Gastrocnemius medialis (tissue), 4 donors: Measurements from ENCODE around the gene RNF223. TPM values are rescaled to one million over a fixed set of nuclear protein-coding genes. Genes with fewer than 3 reads are reported as not detected.

ENCODE experiments used
- ATAC-seq, 2 donors: fragments of 150-250 bp; one replicate each; pipeline ENCODE4 v1.9.1; 2016
- DNase-seq, 2 donors: peaks; one replicate each; pipeline ENCODE4 v3.0.0-alpha.2; 2019
- H3K27ac ChIP-seq, 4 donors: fragments of 200-600 bp; sonication (generic); 1 replicate in 1 of 4; 2 replicates in 3 of 4; pipeline ENCODE4 v1.5.1; 2016 to 2018; ENCODE audit warnings: mild to moderate bottlenecking in 2 of 4, moderate library complexity in 1 of 4
- H3K27me3 ChIP-seq, 3 donors: fragments of 200-600 bp; sonication (generic) in 2 of 3; 1 replicate in 1 of 3; 2 replicates in 2 of 3; pipeline versions ENCODE4 v1.5.1 to v1.6.0; 2016 to 2019; ENCODE audit warnings: mild to moderate bottlenecking in 1 of 3, moderate library complexity in 1 of 3
- H3K36me3 ChIP-seq, 2 donors: fragments of 200-600 bp; sonication (generic) in 1 of 2; one replicate each; pipeline ENCODE4 v1.5.1; 2017 to 2018
- H3K4me1 ChIP-seq, 2 donors: fragments of 200-600 bp; sonication (generic) in 1 of 2; one replicate each; pipeline ENCODE4 v1.5.1; 2016 to 2017; ENCODE audit warnings: mild to moderate bottlenecking in 2 of 2
- H3K4me3 ChIP-seq, 4 donors: fragments of 200-600 bp; sonication (generic) in 3 of 4; 1 replicate in 1 of 4; 2 replicates in 3 of 4; pipeline ENCODE4 v1.5.1; 2016 to 2019; ENCODE audit warnings: mild to moderate bottlenecking in 2 of 4
- H3K9me3 ChIP-seq, 3 donors: fragments of 200-600 bp; sonication (generic) in 2 of 3; 1 replicate in 1 of 3; 2 replicates in 2 of 3; pipeline ENCODE4 v1.5.1; 2016 to 2019
- POLR2A ChIP-seq, 2 donors: fragments of 450-650 bp; IDR thresholded peaks; one replicate each; pipeline ENCODE4 v1.6.1; 2017; ENCODE audit warnings: antibody characterized with exemption in 2 of 2, mild to moderate bottlenecking in 2 of 2, moderate library complexity in 2 of 2
- in situ Hi-C, 4 donors: fragments of 200-750 bp; cut with MboI; loops; one replicate each; pipeline versions ENCODE4 v1.15.0 to v1.8.0; 2017; ENCODE audit warnings: low sequenced_read_pairs in 4 of 4
- intact Hi-C: fragments of 100-400 bp; cut with DNase I; formaldehyde crosslinking; loops from one replicate; pipeline ENCODE4 v1.15.1; 2023; ENCODE audit warnings: low total_unique reads
- total RNA-seq, 4 donors: library from RNA; depleted of rRNA; stranded (reverse); fragments of >200 nt; gene quantifications; one replicate each; pipeline versions ENCODE4 v1.1.0 to v1.2.3, GENCODE V29; 2016
- TF ChIP-seq, protein P1 (sequence below), 5 experiments: fragments of 450-650 bp in 3 of 5; fragments of 200-600 bp in 2 of 5; sonication (generic) in 2 of 5; IDR thresholded peaks in 4 of 5; conservative IDR thresholded peaks in 1 of 5; 1 replicate in 4 of 5; 2 replicates in 1 of 5; pipeline ENCODE4 v1.5.1; 2016 to 2019; ENCODE audit warnings: antibody characterized with exemption in 5 of 5, mild to moderate bottlenecking in 3 of 5, moderate library complexity in 3 of 5

RNF223 gene
- total RNA-seq, 4 donors from 2014 or later, result not detected

DNA sequence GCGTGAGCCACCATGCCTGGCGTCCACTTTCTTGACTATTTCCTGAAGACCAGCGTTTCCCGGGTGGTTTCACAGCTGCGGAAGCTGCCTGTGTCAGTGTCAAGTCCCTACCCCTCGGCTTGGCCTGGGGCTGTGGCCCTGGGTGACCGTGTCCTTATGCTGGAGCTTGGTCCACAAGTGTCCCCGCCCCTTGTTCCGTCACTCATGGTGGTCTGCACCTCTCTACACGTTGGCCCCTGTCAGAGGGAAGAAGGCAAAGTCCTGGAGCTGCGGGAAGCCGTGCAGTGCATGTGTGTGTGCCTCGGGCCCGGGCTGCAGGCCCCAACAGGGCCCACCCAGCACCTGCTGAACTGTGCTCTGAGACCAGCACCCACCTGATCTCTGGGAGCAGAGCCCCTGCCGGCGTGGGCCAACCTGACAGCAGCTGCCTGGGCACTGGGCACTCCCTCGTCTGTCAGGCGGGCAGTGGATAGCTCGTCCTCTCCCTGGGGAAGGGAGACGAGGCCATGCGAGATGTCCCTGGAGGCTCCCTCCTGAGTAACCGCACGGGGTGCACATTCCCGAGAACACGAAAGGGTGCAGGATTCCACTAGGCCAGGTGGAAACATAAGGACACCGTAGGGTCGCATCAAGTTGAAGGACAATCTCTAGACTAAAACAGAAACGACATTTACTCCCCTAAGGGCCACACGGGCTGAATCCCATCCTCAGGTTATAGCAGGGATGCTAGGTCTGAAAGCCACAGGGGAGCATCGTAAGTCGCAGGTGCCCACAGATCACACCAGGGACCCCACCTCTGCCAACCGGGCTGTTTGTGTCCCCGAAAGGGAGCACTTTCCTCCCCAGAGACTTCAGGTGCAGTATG, 44.1 kb upstream of the RNF223 start:
- TF ChIP-seq POLR2A (IDR thresholded peaks at IDR 0.05), result no peak
- TF ChIP-seq, protein P1, sequence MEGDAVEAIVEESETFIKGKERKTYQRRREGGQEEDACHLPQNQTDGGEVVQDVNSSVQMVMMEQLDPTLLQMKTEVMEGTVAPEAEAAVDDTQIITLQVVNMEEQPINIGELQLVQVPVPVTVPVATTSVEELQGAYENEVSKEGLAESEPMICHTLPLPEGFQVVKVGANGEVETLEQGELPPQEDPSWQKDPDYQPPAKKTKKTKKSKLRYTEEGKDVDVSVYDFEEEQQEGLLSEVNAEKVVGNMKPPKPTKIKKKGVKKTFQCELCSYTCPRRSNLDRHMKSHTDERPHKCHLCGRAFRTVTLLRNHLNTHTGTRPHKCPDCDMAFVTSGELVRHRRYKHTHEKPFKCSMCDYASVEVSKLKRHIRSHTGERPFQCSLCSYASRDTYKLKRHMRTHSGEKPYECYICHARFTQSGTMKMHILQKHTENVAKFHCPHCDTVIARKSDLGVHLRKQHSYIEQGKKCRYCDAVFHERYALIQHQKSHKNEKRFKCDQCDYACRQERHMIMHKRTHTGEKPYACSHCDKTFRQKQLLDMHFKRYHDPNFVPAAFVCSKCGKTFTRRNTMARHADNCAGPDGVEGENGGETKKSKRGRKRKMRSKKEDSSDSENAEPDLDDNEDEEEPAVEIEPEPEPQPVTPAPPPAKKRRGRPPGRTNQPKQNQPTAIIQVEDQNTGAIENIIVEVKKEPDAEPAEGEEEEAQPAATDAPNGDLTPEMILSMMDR (IDR thresholded peaks at IDR 0.05 in 4 of 5, conservative IDR thresholded peaks at IDR 0.05 in 1 of 5), result no peak
- DNase-seq (no peak), ATAC-seq (no peak)
- H3K27me3 ChIP-seq, result peaks cover 4 to 16% (median 6%) of the 10 kb centered on the region in 3 donors
- no peak overlapping the region for H3K27ac ChIP-seq
- H3K9me3 ChIP-seq, result peaks cover 0 to 4% (median 0%) of the 10 kb centered on the region in 3 donors
- H3K4me3 ChIP-seq, result no peak overlapping the region
- in situ Hi-C loops (loop anchor here in 1 of 4 donors (25.0 kb wide), 1 partner anchor 144 kb away; the partner anchor contains the start of gene UBE2J2), intact Hi-C loops (loop anchor here (10.0 kb wide), 1 partner anchor 83 kb away; no protein-coding TSS in a partner anchor)
- peaks cover 0 to 3% of the 10 kb centered on the region in 2 donors for H3K36me3 ChIP-seq
- H3K4me1 ChIP-seq, result peaks cover 3 to 7% of the 10 kb centered on the region in 2 donors

- H3K27ac ChIP-seq, result no peak overlapping the region
- TF ChIP-seq, protein P1 (IDR thresholded peaks at IDR 0.05 in 4 of 5, conservative IDR thresholded peaks at IDR 0.05 in 1 of 5), result no peak
- no peak for TF ChIP-seq POLR2A (IDR thresholded peaks at IDR 0.05)
- H3K36me3 ChIP-seq, result peaks cover 0 to 7% of the 10 kb centered on the region in 2 donors
- H3K4me3 ChIP-seq, result no peak overlapping the region
- DNase-seq (no peak), ATAC-seq (no peak)
- H3K4me1 ChIP-seq, result peaks cover 3 to 7% of the 10 kb centered on the region in 2 donors
- peaks cover 4 to 16% (median 6%) of the 10 kb centered on the region in 3 donors for H3K27me3 ChIP-seq
- in situ Hi-C loops, result loop anchor here in 1 of 4 donors (25.0 kb wide), 1 partner anchor 145 kb away; the partner anchor contains the start of gene UBE2J2
- peaks cover 0 to 6% (median 0%) of the 10 kb centered on the region in 3 donors for H3K9me3 ChIP-seq
- intact Hi-C loops, result loop anchor here (10.0 kb wide), 1 partner anchor 83 kb away; no protein-coding TSS in a partner anchor
These were observed 43.3 kb upstream of the RNF223 start for GRCh38 chr1:1117469-1117831.

DNA sequence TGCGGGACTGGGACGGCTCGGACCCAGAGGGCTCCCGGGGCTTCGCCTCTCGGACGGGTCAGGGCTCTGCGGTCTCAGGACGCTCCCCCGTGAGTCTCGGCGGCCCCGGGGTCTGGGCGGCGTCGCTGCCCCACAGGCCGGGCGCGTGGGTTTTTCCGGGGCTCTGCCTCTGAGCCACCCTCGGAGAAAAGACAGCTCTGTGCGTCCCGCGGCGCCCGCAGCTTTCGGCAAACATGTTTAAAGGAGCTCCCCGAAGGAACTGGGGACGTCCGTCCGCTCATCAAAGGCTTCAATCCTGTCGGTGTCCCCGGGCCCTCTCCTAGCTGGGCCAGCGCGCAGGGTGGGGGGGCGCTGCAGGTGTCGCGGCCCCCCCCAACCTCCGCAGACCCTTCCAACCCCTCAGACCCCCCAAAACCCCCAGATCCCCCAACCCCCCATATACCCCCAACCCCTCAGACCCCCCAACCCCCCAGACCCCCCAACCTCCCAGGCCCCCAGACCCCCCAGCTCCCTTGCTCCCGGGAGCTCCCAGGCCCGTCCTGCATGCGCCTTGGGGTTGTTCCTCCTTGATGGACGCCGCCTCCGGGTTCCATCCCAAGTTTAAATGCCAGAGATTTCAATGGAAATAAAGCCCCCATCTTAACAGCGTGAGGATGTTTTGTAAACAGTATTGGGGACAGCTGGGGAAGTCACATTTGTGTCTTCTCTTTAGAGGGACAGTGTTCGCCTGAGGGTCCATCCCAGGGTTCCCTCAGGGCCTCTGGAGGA, 42.8 kb upstream of the RNF223 start:
- peak in 1 of 2 donors; percentile 3 for ATAC-seq

More for the DNA sequence above, 42.8 kb upstream of the RNF223 start:
- DNase-seq, result no peak
- TF ChIP-seq, protein P1 (IDR thresholded peaks at IDR 0.05 in 4 of 5, conservative IDR thresholded peaks at IDR 0.05 in 1 of 5), result no peak
- TF ChIP-seq POLR2A (IDR thresholded peaks at IDR 0.05), result no peak
- H3K4me1 ChIP-seq, result peaks cover 3 to 7% of the 10 kb centered on the region in 2 donors
- peaks cover 0 to 7% of the 10 kb centered on the region in 2 donors for H3K36me3 ChIP-seq
- peaks cover 0 to 6% (median 0%) of the 10 kb centered on the region in 3 donors for H3K9me3 ChIP-seq
- H3K4me3 ChIP-seq, result peak overlapping the region; percentile 57 to 97 (median 76)
- H3K27me3 ChIP-seq, result peaks cover 3 to 16% (median 6%) of the 10 kb centered on the region in 3 donors
- in situ Hi-C loops, result loop anchor here in 1 of 4 donors (25.0 kb wide), 1 partner anchor 145 kb away; the partner anchor contains the start of gene UBE2J2
- H3K27ac ChIP-seq, result peak overlapping the region in 1 of 4 donors; percentile 48
- intact Hi-C loops, result loop anchor here (1.0 to 10.0 kb wide), 3 partner anchors 82 to 258 kb away; partner anchors contain the start of genes AURKAIP1 and UBE2J2
